Neural progenitor cell (in vitro differentiated cells): ENCODE results near the gene PRDX2. TPM values are rescaled to one million over a fixed set of nuclear protein-coding genes. Genes with fewer than 3 reads are reported as not detected.

Source experiments
- DNase-seq: peaks from one replicate; pipeline ENCODE4 v3.0.0-alpha.2; 2016; ENCODE audit warnings: low spot score
- H2AFZ ChIP-seq: fragments of 200-600 bp; sonication (generic); replicated peaks from 2 replicates; pipeline ENCODE4 v1.6.1; 2016; ENCODE audit warnings: antibody characterized with exemption
- H3F3A ChIP-seq: fragments of 200-600 bp; sonication (generic); 2 replicates; pipeline ENCODE4 v1.6.1; 2016; ENCODE audit warnings: antibody characterized with exemption, low read depth
- H3K27ac ChIP-seq: fragments of 200-600 bp; sonication (generic); 2 replicates; pipeline ENCODE4 v1.5.1; 2016; ENCODE audit warnings: mild to moderate bottlenecking
- H3K27me3 ChIP-seq: fragments of 200-600 bp; sonication (generic); 2 replicates; pipeline ENCODE4 v1.6.1; 2016; ENCODE audit warnings: mild to moderate bottlenecking, moderate library complexity
- H3K36me3 ChIP-seq: fragments of 200-600 bp; sonication (generic); 2 replicates; pipeline ENCODE4 v1.5.1; 2016
- H3K4me1 ChIP-seq: fragments of 200-600 bp; sonication (generic); 2 replicates; pipeline ENCODE4 v1.6.1; 2016; ENCODE audit warnings: mixed run types
- H3K4me2 ChIP-seq: fragments of 200-600 bp; sonication (generic); 2 replicates; pipeline ENCODE4 v1.6.1; 2016
- H3K4me3 ChIP-seq: fragments of 200-600 bp; sonication (generic); 2 replicates; pipeline ENCODE4 v1.5.1; 2016
- H3K79me2 ChIP-seq: fragments of 200-600 bp; sonication (generic); 2 replicates; pipeline ENCODE4 v1.6.1; 2016; ENCODE audit warnings: low read depth
- H3K9ac ChIP-seq: fragments of 200-600 bp; sonication (generic); 2 replicates; pipeline ENCODE4 v1.6.1; 2016
- H3K9me3 ChIP-seq: fragments of 200-600 bp; sonication (generic); 2 replicates; pipeline ENCODE4 v1.5.1; 2016; ENCODE audit warnings: low read depth
- H4K20me1 ChIP-seq: fragments of 200-600 bp; sonication (generic); 2 replicates; pipeline ENCODE4 v1.6.1; 2016; ENCODE audit warnings: low read depth
- H3K27ac Mint-ChIP-seq: 3 replicates; pipeline ENCODE4 v1.8.0; 2021; ENCODE audit warnings: mixed read lengths
- H3K27me3 Mint-ChIP-seq: 2 replicates; pipeline ENCODE4 v1.8.0; 2022; ENCODE audit warnings: low read depth, mild to moderate bottlenecking, inconsistent platforms, moderate library complexity, mixed read lengths; ENCODE audit not compliant: insufficient read depth
- H3K36me3 Mint-ChIP-seq: 3 replicates; pipeline ENCODE4 v1.8.0; 2021; ENCODE audit warnings: mixed read lengths
- H3K4me1 Mint-ChIP-seq: 3 replicates; pipeline ENCODE4 v1.8.0; 2021; ENCODE audit warnings: mixed read lengths
- H3K4me3 Mint-ChIP-seq: 3 replicates; pipeline ENCODE4 v1.8.0; 2021; ENCODE audit warnings: mild to moderate bottlenecking, moderate library complexity, mixed read lengths
- H3K9me3 Mint-ChIP-seq: 3 replicates; pipeline ENCODE4 v1.8.0; 2020; ENCODE audit warnings: mixed read lengths
- CTCF ChIP-seq: fragments of 200-600 bp; sonication (generic); IDR thresholded peaks from 2 replicates; pipeline ENCODE4 v1.5.1; 2017; ENCODE audit warnings: antibody characterized with exemption, mild to moderate bottlenecking
- EZH2 ChIP-seq: fragments of 200-600 bp; sonication (generic); IDR thresholded peaks from 2 replicates; pipeline ENCODE4 v1.6.1; 2017; ENCODE audit warnings: antibody characterized with exemption, mild to moderate bottlenecking, moderate library complexity
- EZH2phosphoT487 ChIP-seq: fragments of 200-600 bp; sonication (generic); IDR thresholded peaks from 2 replicates; pipeline ENCODE4 v1.6.1; 2017; ENCODE audit warnings: antibody characterized with exemption
- total RNA-seq: library from RNA; depleted of rRNA; stranded (reverse); fragments of >200 nt; gene quantifications from 2 replicates; pipeline ENCODE4 v1.2.3, GENCODE V29; 2015; ENCODE audit warnings: low replicate concordance

PRDX2 gene
- total RNA-seq, 1 donor from 2014 or later = 463 TPM

DNA sequence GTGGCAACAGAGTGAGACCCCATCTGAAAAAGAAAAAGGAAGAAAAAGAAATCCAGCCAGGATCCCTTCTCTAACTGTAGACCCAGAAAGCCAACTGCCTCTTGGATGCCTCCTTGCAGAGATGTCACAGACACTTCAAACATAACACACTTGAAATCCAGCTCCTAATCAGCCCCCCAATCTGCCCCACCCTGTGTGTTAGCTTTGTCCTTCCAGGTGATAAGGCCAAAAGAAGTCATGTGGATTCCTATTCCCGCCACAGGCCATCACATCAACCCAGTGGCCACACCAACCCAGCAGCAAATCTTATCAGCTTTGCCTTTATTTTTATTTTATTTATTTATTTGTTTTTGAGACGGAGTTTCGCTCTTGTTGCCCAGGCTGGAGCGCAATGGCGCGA is 41.9 kb downstream of the PRDX2 start:
- Histone ChIP-seq H4K20me1 (no peaks in the 10 kb centered on the region), H3K9me3 (no peaks in the 10 kb centered on the region), H3K36me3 (no peaks in the 10 kb centered on the region), H3K27ac (no peak overlapping the region), H2AFZ (no peak overlapping the region), H3K27me3 (peaks cover 5% of the 10 kb centered on the region), H3K9ac (no peak overlapping the region), H3K4me3 (no peak overlapping the region), H3K4me2 (no peak overlapping the region), H3K79me2 (no peaks in the 10 kb centered on the region), H3K4me1 (no peaks in the 10 kb centered on the region), H3F3A (peaks cover 19% of the 10 kb centered on the region)
- no peak for DNase-seq
- Mint-ChIP-seq H3K9me3 (peaks cover 8% of the 10 kb centered on the region), H3K36me3 (peaks cover 4% of the 10 kb centered on the region), H3K4me1 (peaks cover 8% of the 10 kb centered on the region), H3K27me3 (peaks cover 7% of the 10 kb centered on the region), H3K4me3 (no peak overlapping the region), H3K27ac (no peak overlapping the region)
- TF ChIP-seq EZH2 (no peak), CTCF (no peak), EZH2phosphoT487 (no peak)

- peak overlapping the region; percentile 10 for H2AFZ ChIP-seq
- DNase-seq = peak; percentile 90
Observed at GRCh38 chr19:12757544-12758274, 43.9 kb downstream of the PRDX2 start.

DNA sequence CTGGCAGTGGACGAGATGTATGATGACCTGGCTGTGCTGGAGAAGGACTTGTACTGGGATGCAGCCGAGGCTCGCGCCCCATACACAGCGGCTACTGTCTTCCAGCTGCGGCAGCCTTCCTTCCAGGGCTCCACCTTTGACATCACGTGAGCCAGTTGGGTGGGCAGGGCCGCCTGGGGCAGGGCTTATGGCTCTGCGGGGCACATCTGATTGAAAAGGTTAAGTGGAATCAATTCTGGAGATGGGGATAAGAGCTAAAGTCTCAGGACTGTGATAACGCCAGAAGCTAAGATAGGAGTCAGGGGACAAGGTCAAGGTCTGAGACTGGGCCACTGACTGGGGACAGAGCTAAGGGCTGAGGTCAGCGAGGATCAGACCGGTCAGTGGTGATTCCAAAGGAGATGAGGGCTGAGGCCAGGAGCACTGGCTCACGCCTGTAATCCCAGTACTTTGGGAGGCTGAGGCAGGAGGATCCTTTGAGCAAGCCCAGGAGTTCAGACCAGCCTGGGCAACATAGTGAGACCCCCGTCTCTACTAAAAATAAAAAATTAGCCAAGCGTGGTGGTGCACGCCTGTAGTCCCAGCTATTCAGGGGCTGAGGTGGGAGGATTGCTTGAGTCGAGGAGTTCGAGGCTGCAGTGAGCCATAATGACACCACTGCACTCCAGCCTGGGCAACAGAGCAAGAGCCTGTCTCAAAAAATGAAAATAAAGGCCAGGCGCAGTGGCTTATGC is 45.3 kb downstream of the PRDX2 start:
- Histone ChIP-seq H3K27ac (no peak overlapping the region), H3K9ac (no peak overlapping the region), H3K79me2 (no peaks in the 10 kb centered on the region), H3K36me3 (no peaks in the 10 kb centered on the region), H3K4me2 (no peak overlapping the region), H3F3A (peaks cover 19% of the 10 kb centered on the region), H3K4me1 (no peaks in the 10 kb centered on the region), H3K27me3 (peaks cover 35% of the 10 kb centered on the region), H4K20me1 (no peaks in the 10 kb centered on the region), H3K9me3 (no peaks in the 10 kb centered on the region), H3K4me3 (no peak overlapping the region), H2AFZ (no peak overlapping the region)
- H3K27me3 Mint-ChIP-seq = peaks cover 31% of the 10 kb centered on the region
- H3K9me3 Mint-ChIP-seq = peaks cover 2% of the 10 kb centered on the region
- H3K36me3 Mint-ChIP-seq = peaks cover 2% of the 10 kb centered on the region
- H3K27ac Mint-ChIP-seq = no peak overlapping the region
- DNase-seq = no peak
- peaks cover 8% of the 10 kb centered on the region for H3K4me1 Mint-ChIP-seq
- TF ChIP-seq CTCF (no peak), EZH2phosphoT487 (no peak), EZH2 (no peak)
- H3K4me3 Mint-ChIP-seq = peak overlapping the region; percentile 19

More at GRCh38 chr19:12757544-12758274, 43.9 kb downstream of the PRDX2 start:
- peaks cover 8% of the 10 kb centered on the region for H3K4me1 Mint-ChIP-seq
- H3K4me3 ChIP-seq = peak overlapping the region; percentile 31
- H3K27ac ChIP-seq = no peak overlapping the region
- peaks cover 8% of the 10 kb centered on the region for H3K9me3 Mint-ChIP-seq
- H3K4me2 ChIP-seq = peak overlapping the region; percentile 67
- H3K36me3 Mint-ChIP-seq = peaks cover 4% of the 10 kb centered on the region
- H3F3A ChIP-seq = peaks cover 19% of the 10 kb centered on the region
- H4K20me1 ChIP-seq = no peaks in the 10 kb centered on the region
- TF ChIP-seq EZH2 = no peak
- peak; percentile 92 for TF ChIP-seq CTCF
- TF ChIP-seq EZH2phosphoT487 = no peak
- peaks cover 21% of the 10 kb centered on the region for H3K27me3 ChIP-seq
- no peak overlapping the region for H3K9ac ChIP-seq
- H3K4me1 ChIP-seq = no peaks in the 10 kb centered on the region
- no peak overlapping the region for H3K27ac Mint-ChIP-seq
- H3K4me3 Mint-ChIP-seq = peak overlapping the region; percentile 80
- peaks cover 23% of the 10 kb centered on the region for H3K27me3 Mint-ChIP-seq
- no peaks in the 10 kb centered on the region for H3K36me3 ChIP-seq
- no peaks in the 10 kb centered on the region for H3K9me3 ChIP-seq
- H3K79me2 ChIP-seq = no peaks in the 10 kb centered on the region
